Activated naive CD4-positive, alpha-beta T cell treated with Interleukin-2 at 50 U/mL for 16 hours (primary cell): ENCODE results near the gene ZWILCH.
A peak's percentile ranks its signal among the peaks of the same experiment; 100 is the strongest.
"Not testable (repeated sequence)": the region's sequence is repeated elsewhere in the genome, so short reads cannot be mapped to it uniquely, and the experiment has no call there.

ENCODE experiments used
- DNase-seq: peaks from one replicate; pipeline ENCODE4 v3.0.0-alpha.2; 2020

ZWILCH gene

GRCh38 chr15:66489179-66489791 is 15.8 kb upstream of the ZWILCH start:
- DNase-seq = no peak

GRCh38 chr15:66491846-66492245 is 13.3 kb upstream of the ZWILCH start:
- DNase-seq = no peak

- DNase-seq = no peak
Measured at GRCh38 chr15:66494262-66494661, 10.9 kb upstream of the ZWILCH start.

- DNase-seq = no peak
Measured at GRCh38 chr15:66496951-66497501, 8.1 kb upstream of the ZWILCH start.

GRCh38 chr15:66497502-66498455 is 7.3 kb upstream of the ZWILCH start, which contains the start of gene SNAPC5:
Gene SNAPC5, minus strand, starts transcription at chr15:66497762. Its CDS starts 31 bp downstream, at chr15:66497731.
- DNase-seq = peak; percentile 98

GRCh38 chr15:66498501-66499386 is 6.4 kb upstream of the ZWILCH start:
- DNase-seq = no peak

GRCh38 chr15:66500346-66500745 is 4.8 kb upstream of the ZWILCH start:
- DNase-seq = not testable (repeated sequence)

- no peak for DNase-seq
Measured at GRCh38 chr15:66502491-66502890, 2.6 kb upstream of the ZWILCH start.

- DNase-seq = not testable (repeated sequence)
Measured at GRCh38 chr15:66503041-66503648, 2.0 kb upstream of the ZWILCH start.

- no peak for DNase-seq
Measured at GRCh38 chr15:66503780-66504562, 1.2 kb upstream of the ZWILCH start.

GRCh38 chr15:66505430-66505811 is 295 bp downstream of the ZWILCH start:
- no peak for DNase-seq

GRCh38 chr15:66505818-66506217 is 692 bp downstream of the ZWILCH start:
- DNase-seq = no peak

GRCh38 chr15:66508293-66508883 is 3.3 kb downstream of the ZWILCH start:
- DNase-seq = no peak

GRCh38 chr15:66514586-66514985 is 9.5 kb downstream of the ZWILCH start:
- DNase-seq = no peak

- no peak for DNase-seq
Measured at GRCh38 chr15:66515901-66516322, 10.8 kb downstream of the ZWILCH start.

- DNase-seq = no peak
Measured at GRCh38 chr15:66523926-66524325, 18.8 kb downstream of the ZWILCH start.

GRCh38 chr15:66524838-66525237 is 19.7 kb downstream of the ZWILCH start:
- no peak for DNase-seq

- DNase-seq = no peak
Measured at GRCh38 chr15:66535056-66535455, 29.9 kb downstream of the ZWILCH start.

GRCh38 chr15:66542896-66543295 is 37.8 kb downstream of the ZWILCH start:
- DNase-seq = no peak

GRCh38 chr15:66545255-66545654 is 40.1 kb downstream of the ZWILCH start:
- DNase-seq = no peak

GRCh38 chr15:66555685-66556084 is 50.6 kb downstream of the ZWILCH start:
- no peak for DNase-seq
